Lower lobe of right lung (tissue), 2 donors: ENCODE data around the gene NUDT6. TPM values are rescaled to one million over a fixed set of nuclear protein-coding genes. Genes with fewer than 3 reads are reported as not detected.
"Not testable (repeated sequence)": the region's sequence is repeated elsewhere in the genome, so short reads cannot be mapped to it uniquely, and the experiment has no call there.

Source experiments
- ATAC-seq, 2 donors: fragments of 200-7000 bp; cut with Tn5 transposase; one replicate each; pipeline ENCODE4 v1.9.1; 2020 to 2022; ENCODE audit warnings: mild to moderate bottlenecking in 2 of 2, moderate library complexity in 2 of 2
- DNase-seq: peaks from one replicate; pipeline ENCODE4 v3.0.0-alpha.2; 2020
- H3K27ac ChIP-seq: fragments of 200-600 bp; one replicate; pipeline ENCODE4 v1.8.0; 2022
- H3K27me3 ChIP-seq: fragments of 200-600 bp; one replicate; pipeline ENCODE4 v1.8.0; 2022; ENCODE audit warnings: low read depth
- H3K36me3 ChIP-seq: fragments of 200-600 bp; one replicate; pipeline ENCODE4 v1.8.0; 2022; ENCODE audit warnings: mild to moderate bottlenecking
- H3K4me1 ChIP-seq: fragments of 200-600 bp; one replicate; pipeline ENCODE4 v1.8.0; 2022
- H3K4me3 ChIP-seq: fragments of 200-600 bp; one replicate; pipeline ENCODE4 v1.8.0; 2022; ENCODE audit warnings: mild to moderate bottlenecking
- H3K9me3 ChIP-seq: fragments of 200-600 bp; one replicate; pipeline ENCODE4 v1.8.0; 2022
- intact Hi-C: fragments of 100-400 bp; cut with DNase I; formaldehyde crosslinking; loops from one replicate; pipeline ENCODE4 v1.11.0; 2022
- total RNA-seq: library from RNA; stranded (reverse); fragmentation: NEBNext Ultra II Directional; extraction: Animal tissue kit (Norgen Biotek cat#: 25700); gene quantifications from one replicate; pipeline ENCODE4 v1.2.1, GENCODE V29; 2021
- TF ChIP-seq, protein P1 (sequence below): fragments of 200-600 bp; IDR thresholded peaks from one replicate; pipeline ENCODE4 v1.8.0; 2022; ENCODE audit warnings: antibody characterized with exemption, mild to moderate bottlenecking
- donor health status: DM: no; HTN: yes; CAD: no; lungs with severe emphysema.

The NUDT6 gene
- total RNA-seq, 1 donor from 2014 or later, result 5.3 TPM

DNA sequence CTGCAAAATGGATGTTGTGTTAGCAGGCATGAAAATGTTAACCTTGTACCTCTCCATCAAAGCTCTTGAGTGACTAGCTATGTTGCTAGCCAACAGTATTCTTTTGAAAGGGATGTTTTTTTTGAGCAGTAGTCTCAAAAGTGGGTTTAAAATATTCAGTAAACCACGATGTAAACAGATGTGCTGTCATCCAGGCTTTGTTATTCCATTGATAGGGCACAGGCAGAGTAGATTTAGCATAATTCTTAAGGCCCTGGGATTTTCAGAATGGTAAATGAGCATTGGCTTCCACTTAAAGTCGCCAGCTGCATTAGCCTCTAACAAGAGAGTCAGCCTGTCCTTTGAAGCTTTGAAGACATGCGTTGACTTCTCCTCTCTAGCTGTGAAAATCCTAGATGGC is 77.3 kb downstream of the NUDT6 start:
- Histone ChIP-seq H3K4me1 (no peaks in the 10 kb centered on the region), H3K27ac (no peak overlapping the region), H3K36me3 (no peaks in the 10 kb centered on the region), H3K9me3 (no peaks in the 10 kb centered on the region), H3K4me3 (no peak overlapping the region), H3K27me3 (no peaks in the 10 kb centered on the region)
- ATAC-seq, result no peak
- DNase-seq, result no peak
- TF ChIP-seq, protein P1, sequence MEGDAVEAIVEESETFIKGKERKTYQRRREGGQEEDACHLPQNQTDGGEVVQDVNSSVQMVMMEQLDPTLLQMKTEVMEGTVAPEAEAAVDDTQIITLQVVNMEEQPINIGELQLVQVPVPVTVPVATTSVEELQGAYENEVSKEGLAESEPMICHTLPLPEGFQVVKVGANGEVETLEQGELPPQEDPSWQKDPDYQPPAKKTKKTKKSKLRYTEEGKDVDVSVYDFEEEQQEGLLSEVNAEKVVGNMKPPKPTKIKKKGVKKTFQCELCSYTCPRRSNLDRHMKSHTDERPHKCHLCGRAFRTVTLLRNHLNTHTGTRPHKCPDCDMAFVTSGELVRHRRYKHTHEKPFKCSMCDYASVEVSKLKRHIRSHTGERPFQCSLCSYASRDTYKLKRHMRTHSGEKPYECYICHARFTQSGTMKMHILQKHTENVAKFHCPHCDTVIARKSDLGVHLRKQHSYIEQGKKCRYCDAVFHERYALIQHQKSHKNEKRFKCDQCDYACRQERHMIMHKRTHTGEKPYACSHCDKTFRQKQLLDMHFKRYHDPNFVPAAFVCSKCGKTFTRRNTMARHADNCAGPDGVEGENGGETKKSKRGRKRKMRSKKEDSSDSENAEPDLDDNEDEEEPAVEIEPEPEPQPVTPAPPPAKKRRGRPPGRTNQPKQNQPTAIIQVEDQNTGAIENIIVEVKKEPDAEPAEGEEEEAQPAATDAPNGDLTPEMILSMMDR, result no peak
- intact Hi-C loops, result no loop called here

DNA sequence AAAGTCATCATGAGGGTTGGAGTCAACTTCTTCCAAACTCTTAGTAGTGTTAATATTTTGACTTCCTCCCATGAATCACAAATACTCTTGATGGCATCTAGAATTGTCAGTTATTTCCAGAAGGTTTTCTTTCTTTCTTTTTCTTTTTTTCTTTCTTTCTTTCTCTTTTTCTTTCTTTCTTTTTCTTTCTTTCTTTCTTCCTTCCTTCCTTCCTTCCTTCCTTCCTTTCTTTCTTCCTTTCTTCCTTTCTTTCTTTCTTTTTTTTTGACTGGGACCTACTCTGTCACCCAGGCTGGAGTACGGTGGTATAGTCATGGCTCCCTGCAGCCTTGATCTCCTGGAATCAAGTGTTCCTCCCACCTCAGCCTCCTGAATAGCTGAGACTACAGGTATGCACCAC is 78.0 kb downstream of the NUDT6 start:
- H3K4me1 ChIP-seq, H3K27ac ChIP-seq, H3K27me3 ChIP-seq, ATAC-seq, H3K4me3 ChIP-seq, DNase-seq, intact Hi-C loops, H3K36me3 ChIP-seq, H3K9me3 ChIP-seq: not testable (repeated sequence)

DNA sequence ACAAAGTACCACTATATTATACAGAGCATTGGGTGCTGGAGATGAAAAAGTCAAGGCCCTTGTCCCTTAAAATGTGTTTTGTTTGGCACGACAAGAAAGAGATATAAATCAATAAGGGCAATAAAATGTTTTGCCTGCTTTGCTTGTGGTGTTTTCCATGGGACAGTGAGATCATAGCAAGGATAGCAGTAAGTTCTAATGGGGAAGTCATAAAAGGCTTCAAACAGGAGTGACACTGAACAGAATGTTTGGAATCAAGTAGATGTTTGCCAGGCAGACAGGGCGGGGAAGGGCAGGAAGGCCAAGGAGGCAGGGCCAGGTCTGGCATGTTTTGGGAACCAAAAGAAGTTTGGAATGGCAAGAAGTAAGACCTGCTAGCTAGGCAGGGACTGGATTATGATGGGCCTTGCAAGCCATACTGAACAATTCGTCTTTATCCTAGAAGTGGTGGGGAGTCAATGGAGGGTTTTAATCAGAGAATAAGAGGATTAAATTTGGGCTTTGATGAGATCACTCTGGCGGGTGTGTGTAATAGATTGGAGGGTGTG is 79.3 kb downstream of the NUDT6 start:
- H3K27ac ChIP-seq, result no peak overlapping the region
- no peak for DNase-seq

More for the DNA sequence above, 79.3 kb downstream of the NUDT6 start:
- no peaks in the 10 kb centered on the region for H3K36me3 ChIP-seq
- TF ChIP-seq, protein P1, result no peak
- no peaks in the 10 kb centered on the region for H3K9me3 ChIP-seq
- intact Hi-C loops, result no loop called here
- ATAC-seq, result peak in 1 of 2 donors; percentile 45
- no peak overlapping the region for H3K4me3 ChIP-seq
- H3K4me1 ChIP-seq, result no peaks in the 10 kb centered on the region
- H3K27me3 ChIP-seq, result no peaks in the 10 kb centered on the region

Other genes with a start within 250 kb of the NUDT6 start
- gene BBS12, start 189.9 kb downstream of the NUDT6 start, total RNA-seq, result 3.9 TPM
- 8.1 TPM for gene FGF2, start 95.8 kb downstream of the NUDT6 start, total RNA-seq